Prostate gland (tissue), 2 donors: Measurements from ENCODE around the gene TBC1D2B.

Experiments
- POLR2A ChIP-seq: fragments of 450-650 bp; IDR thresholded peaks from one replicate; pipeline ENCODE4 v1.6.1; 2016; ENCODE audit warnings: antibody characterized with exemption, mild to moderate bottlenecking
- POLR2AphosphoS5 ChIP-seq: sonication (generic); formaldehyde crosslinking; IDR thresholded peaks from one replicate; pipeline ENCODE4 v1.6.1; 2017; ENCODE audit warnings: antibody characterized with exemption
- TF ChIP-seq, protein P1 (sequence below), 4 experiments: fragments of 200-600 bp in 2 of 4; fragments of 450-650 bp in 2 of 4; sonication (generic) in 2 of 4; IDR thresholded peaks; 1 replicate in 3 of 4; 2 replicates in 1 of 4; pipeline ENCODE4 v1.5.1; 2016 to 2019; ENCODE audit warnings: antibody characterized with exemption in 4 of 4, mild to moderate bottlenecking in 2 of 4, moderate library complexity in 2 of 4

DNA sequence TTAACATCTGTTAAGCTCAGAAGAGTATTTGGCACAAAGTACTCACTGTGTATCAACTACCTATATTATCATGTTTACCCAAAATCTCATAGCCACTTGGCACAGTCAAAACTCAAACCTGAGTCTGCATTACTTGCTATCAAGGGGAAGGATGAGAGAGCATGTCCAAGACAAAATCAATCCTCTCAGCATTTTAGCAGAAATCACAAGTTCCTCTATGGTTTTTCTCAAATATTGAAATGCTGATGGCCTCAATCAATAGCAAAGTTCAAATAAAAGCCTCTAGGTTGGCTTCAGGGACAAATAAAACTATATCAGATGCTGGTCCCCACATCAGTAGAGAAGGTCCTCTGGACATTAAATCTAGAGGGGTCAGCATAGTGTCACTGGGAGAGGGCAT lies 14.3 kb downstream of the TBC1D2B start:
- no peak for TF ChIP-seq POLR2AphosphoS5
- TF ChIP-seq POLR2A, result no peak
- TF ChIP-seq, protein P1, sequence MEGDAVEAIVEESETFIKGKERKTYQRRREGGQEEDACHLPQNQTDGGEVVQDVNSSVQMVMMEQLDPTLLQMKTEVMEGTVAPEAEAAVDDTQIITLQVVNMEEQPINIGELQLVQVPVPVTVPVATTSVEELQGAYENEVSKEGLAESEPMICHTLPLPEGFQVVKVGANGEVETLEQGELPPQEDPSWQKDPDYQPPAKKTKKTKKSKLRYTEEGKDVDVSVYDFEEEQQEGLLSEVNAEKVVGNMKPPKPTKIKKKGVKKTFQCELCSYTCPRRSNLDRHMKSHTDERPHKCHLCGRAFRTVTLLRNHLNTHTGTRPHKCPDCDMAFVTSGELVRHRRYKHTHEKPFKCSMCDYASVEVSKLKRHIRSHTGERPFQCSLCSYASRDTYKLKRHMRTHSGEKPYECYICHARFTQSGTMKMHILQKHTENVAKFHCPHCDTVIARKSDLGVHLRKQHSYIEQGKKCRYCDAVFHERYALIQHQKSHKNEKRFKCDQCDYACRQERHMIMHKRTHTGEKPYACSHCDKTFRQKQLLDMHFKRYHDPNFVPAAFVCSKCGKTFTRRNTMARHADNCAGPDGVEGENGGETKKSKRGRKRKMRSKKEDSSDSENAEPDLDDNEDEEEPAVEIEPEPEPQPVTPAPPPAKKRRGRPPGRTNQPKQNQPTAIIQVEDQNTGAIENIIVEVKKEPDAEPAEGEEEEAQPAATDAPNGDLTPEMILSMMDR (IDR thresholded peaks at IDR 0.05), result no peak
